AG10803 (cell line): ENCODE data around the gene TUT7.

Experiments
- DNase-seq: peaks from one replicate; pipeline ENCODE4 v3.0.0; 2010; ENCODE audit warnings: low read depth
- H3K4me3 ChIP-seq: 2 replicates; pipeline ENCODE4 v1.5.1; 2011; ENCODE audit warnings: mild to moderate bottlenecking, low read length, control low read depth
- TF ChIP-seq, protein P1 (sequence below): conservative IDR thresholded peaks from 2 replicates; pipeline ENCODE4 v1.5.1; 2011; ENCODE audit warnings: mild to moderate bottlenecking, low read length, control low read depth, inconsistent platforms

The TUT7 gene

DNA sequence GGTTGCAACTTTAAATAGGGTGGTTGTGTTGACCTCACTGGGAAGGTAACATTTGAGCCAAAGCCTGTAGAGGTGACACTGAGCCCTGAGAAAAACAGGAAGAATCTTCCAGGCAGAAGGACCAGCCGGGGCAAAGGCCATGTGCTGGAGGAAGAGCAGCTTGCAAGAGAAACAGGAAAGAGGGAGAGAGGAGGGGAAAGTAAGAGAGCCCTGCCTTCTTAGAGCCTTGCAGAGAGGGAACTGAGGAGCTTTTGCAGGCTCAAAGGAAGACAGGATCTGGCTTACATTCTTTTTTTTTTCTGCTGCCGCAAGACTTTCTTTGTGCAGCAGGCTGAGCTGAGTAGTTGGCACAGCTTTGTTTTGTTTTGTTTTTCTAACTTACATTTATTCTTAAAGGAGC is 112.1 kb downstream of the TUT7 start:
- TF ChIP-seq, protein P1, sequence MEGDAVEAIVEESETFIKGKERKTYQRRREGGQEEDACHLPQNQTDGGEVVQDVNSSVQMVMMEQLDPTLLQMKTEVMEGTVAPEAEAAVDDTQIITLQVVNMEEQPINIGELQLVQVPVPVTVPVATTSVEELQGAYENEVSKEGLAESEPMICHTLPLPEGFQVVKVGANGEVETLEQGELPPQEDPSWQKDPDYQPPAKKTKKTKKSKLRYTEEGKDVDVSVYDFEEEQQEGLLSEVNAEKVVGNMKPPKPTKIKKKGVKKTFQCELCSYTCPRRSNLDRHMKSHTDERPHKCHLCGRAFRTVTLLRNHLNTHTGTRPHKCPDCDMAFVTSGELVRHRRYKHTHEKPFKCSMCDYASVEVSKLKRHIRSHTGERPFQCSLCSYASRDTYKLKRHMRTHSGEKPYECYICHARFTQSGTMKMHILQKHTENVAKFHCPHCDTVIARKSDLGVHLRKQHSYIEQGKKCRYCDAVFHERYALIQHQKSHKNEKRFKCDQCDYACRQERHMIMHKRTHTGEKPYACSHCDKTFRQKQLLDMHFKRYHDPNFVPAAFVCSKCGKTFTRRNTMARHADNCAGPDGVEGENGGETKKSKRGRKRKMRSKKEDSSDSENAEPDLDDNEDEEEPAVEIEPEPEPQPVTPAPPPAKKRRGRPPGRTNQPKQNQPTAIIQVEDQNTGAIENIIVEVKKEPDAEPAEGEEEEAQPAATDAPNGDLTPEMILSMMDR, result no peak
- no peak overlapping the region for H3K4me3 ChIP-seq
- DNase-seq, result no peak

GRCh38 chr9:86241216-86241615 is 113.0 kb downstream of the TUT7 start:
- no peak overlapping the region for H3K4me3 ChIP-seq
- TF ChIP-seq, protein P1, result no peak
- DNase-seq, result no peak

DNA sequence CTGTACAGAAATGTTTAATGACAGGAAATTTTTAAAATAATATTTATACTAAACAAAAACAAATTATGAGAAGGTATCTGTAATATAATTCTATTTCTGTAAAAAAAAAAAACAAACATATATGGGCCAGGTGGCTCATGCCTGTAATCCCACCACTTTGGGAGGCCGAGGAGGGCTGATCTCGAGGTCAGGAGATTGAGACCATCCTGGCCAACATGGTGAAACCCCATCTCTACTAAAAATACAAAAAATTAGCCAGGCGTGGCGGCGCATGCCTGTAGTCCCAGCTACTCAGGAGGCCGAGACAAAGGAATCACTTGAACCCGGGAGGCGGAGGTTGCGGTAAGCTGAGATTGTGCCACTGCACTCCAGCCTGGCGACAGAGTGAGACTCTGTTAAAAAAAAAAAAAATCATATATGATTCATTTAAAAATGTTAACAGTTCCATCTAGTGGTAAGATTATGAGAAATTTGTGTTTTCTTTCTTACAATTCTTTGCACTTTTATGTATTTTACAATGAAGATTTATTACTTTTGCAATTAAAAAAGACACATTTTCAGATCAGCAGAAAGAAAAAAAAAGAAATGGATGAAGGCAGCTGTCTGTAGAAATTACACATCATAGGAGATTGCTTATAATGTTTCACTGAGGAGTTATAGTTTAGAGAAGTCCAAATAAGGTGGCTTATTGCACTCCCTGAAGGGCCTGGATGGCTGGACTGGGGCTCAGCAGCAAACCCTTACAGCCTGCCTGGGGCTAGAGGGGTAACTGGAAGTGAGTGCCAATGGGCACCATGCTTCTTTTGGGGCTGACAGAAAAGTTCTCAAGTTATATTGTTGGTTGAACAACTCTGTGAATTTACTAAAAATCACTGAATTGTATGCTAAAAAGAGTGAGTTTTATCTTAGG is 115.1 kb downstream of the TUT7 start:
- H3K4me3 ChIP-seq, result no peak overlapping the region
- TF ChIP-seq, protein P1, result no peak
- DNase-seq, result no peak
